GM12891 (cell line): ENCODE measurements around the gene SULF2.

Experiments
- POLR2A ChIP-seq: IDR thresholded peaks from 2 replicates; pipeline ENCODE4 v1.6.1; 2011; ENCODE audit warnings: low read depth, low read length, control low read depth
- POLR2AphosphoS5 ChIP-seq: IDR thresholded peaks from 2 replicates; pipeline ENCODE4 v1.6.1; 2011; ENCODE audit warnings: low read depth, low read length, control low read depth
- TAF1 ChIP-seq: IDR thresholded peaks from 2 replicates; pipeline ENCODE4 v1.6.1; 2011; ENCODE audit warnings: low read depth, low read length, control low read depth

GRCh38 chr20:47669927-47670890 is 115.1 kb downstream of the SULF2 start:
- TF ChIP-seq POLR2A (peak; percentile 41; the same call in 1 of the 2 replicates), TAF1 (no peak), POLR2AphosphoS5 (no peak)
